Measurements from ENCODE around the gene UNC119B.

DNA sequence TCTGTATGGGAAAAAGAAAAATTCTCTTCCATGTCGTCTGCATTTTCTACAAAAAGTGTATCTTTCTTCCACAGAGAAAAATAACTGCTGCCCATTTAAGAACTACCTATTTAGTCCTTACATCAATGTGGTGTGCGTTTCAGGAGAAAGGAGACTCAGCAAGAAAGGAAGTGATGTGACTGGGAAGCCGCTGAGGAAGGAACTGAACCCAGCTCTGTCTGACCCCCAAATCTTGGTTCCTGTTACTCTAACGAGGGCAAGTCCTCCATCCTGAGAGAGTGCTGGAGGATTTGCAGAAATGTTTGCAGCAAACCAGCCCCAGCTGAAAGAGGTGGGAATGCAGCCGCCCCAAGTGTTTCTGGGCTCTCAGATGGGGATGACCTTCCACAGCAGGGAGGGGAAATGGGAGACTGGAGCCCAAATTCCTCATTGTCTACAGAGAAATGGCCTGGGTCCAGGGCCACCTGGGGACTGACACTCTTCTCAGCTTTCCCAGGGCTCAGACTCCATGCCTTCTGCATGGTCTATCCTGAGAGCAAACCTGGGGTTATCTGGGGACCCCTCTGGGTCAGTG, 30.0 kb upstream of the UNC119B start:
- no peak for TF ChIP-seq GATA2 (IDR thresholded peaks at IDR 0.05; ENCODE audit: low read depth, low read length)
- TF ChIP-seq GATA3 (IDR thresholded peaks at IDR 0.05; ENCODE audit: low read depth, low read length), result no peak
